Right lobe of liver (tissue), 6 donors: ENCODE measurements around the gene PHF12. TPM values are rescaled to one million over a fixed set of nuclear protein-coding genes. Genes with fewer than 3 reads are reported as not detected.

Source experiments
- ATAC-seq, 4 donors: fragments of 200-7000 bp; cut with Tn5 transposase; one replicate each; pipeline ENCODE4 v1.9.1; 2020; ENCODE audit warnings: mild to moderate bottlenecking in 4 of 4, moderate library complexity in 4 of 4
- DNase-seq, 3 donors: peaks; one replicate each; pipeline ENCODE4 v3.0.0-alpha.2; 2020
- H3K27ac ChIP-seq, 3 donors: fragments of 200-600 bp; one replicate each; pipeline ENCODE4 v1.8.0; 2022
- H3K27me3 ChIP-seq, 2 donors: fragments of 200-600 bp; one replicate each; pipeline ENCODE4 v1.8.0; 2022
- H3K36me3 ChIP-seq, 4 donors: fragments of 200-600 bp; sonication (generic) in 1 of 4; one replicate each; pipeline versions ENCODE4 v1.5.1 to v1.8.0; 2017 to 2022; ENCODE audit warnings: control low read depth in 1 of 4
- H3K4me1 ChIP-seq, 4 donors: fragments of 200-600 bp; sonication (generic) in 1 of 4; one replicate each; pipeline versions ENCODE4 v1.5.1 to v1.8.0; 2017 to 2022; ENCODE audit warnings: control low read depth in 1 of 4
- H3K4me3 ChIP-seq, 3 donors: fragments of 200-600 bp; one replicate each; pipeline ENCODE4 v1.8.0; 2022
- H3K9me3 ChIP-seq, 4 donors: fragments of 200-600 bp; sonication (generic) in 1 of 4; one replicate each; pipeline versions ENCODE4 v1.5.1 to v1.8.0; 2017 to 2022; ENCODE audit warnings: control low read depth in 1 of 4
- CTCF ChIP-seq, 4 donors: fragments of 200-600 bp in 3 of 4; fragments of 450-650 bp in 1 of 4; IDR thresholded peaks; one replicate each; pipeline versions ENCODE4 v1.5.1 to v1.8.0; 2016 to 2022; ENCODE audit warnings: antibody characterized with exemption in 4 of 4, mild to moderate bottlenecking in 2 of 4
- POLR2A ChIP-seq: fragments of 450-650 bp; IDR thresholded peaks from one replicate; pipeline ENCODE4 v1.6.1; 2017; ENCODE audit warnings: antibody characterized with exemption, mild to moderate bottlenecking
- WGBS: methylation state at CpG from one replicate; pipeline ENCODE4 v1.1.6; 2018; ENCODE audit warnings: low coverage, low lambda C conversion rate; ENCODE audit not compliant: insufficient coverage; ENCODE audit errors: missing lambda C conversion rate; 5-methylcytosine and 5-hydroxymethylcytosine counted together
- intact Hi-C, 2 donors: fragments of 100-400 bp; cut with DNase I; formaldehyde crosslinking; loops; one replicate each; pipeline versions ENCODE4 v1.11.2 to v1.14.1; 2022
- total RNA-seq, 6 experiments: library from RNA; depleted of rRNA in 2 of 6; stranded (reverse); fragments of >200 nt in 2 of 6; fragmentation: NEBNext Ultra II Directional in 3 of 6; extraction: Animal tissue kit (Norgen Biotek cat#: 25700) in 3 of 6; gene quantifications; one replicate each; pipeline versions ENCODE4 v1.1.0 to v1.2.4, GENCODE V29; 2016 to 2023
- donor health status: DM: no; HTN: yes; CAD: no.
- donor health status: DM: no; HTN: no; CAD: no.
- donor health status: DM: no; HTN: no; CAD: no.
- donor health status: DM: no; HTN: yes; CAD: no.
- donor health status: DM: no; HTN: yes; CAD: no.

Gene PHF12
- total RNA-seq, 6 experiments from 2014 or later: 13.0 to 33.1 (median 17.4) TPM

DNA sequence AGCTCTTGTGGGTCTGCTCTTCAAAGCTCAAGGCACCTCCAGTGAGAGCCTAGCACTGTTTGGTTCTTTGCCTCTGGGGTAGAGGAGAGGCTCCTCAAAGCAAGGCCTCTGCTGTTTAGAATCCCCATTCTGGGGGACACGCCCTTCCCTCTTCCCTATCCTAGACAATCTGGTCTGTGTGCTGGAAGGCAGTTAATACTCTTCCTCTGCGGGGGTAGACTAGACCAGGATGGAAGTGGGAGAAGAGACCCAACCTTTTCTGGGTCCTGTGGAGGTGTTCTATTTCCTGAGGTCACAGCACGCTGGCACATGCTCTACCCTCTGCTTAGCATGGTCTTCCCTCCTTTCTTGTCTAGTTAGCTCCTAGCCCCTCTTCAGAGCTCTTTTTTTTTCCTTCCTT, 88.8 kb downstream of the PHF12 start:
- no peak overlapping the region for H3K4me3 ChIP-seq
- H3K27me3 ChIP-seq: no peaks in the 10 kb centered on the region
- H3K4me1 ChIP-seq: no peaks in the 10 kb centered on the region
- no peak for TF ChIP-seq POLR2A
- no peak for TF ChIP-seq CTCF (IDR thresholded peaks at IDR 0.05)
- no peak overlapping the region for H3K27ac ChIP-seq
- DNase-seq: no peak
- ATAC-seq: no peak
- intact Hi-C loops: no loop called here
- H3K36me3 ChIP-seq: peaks cover 0 to 34% (median 10%) of the 10 kb centered on the region in 4 donors
- no peaks in the 10 kb centered on the region for H3K9me3 ChIP-seq
- 75% methylated on average over 2 of the region's 3 CpGs for WGBS

DNA sequence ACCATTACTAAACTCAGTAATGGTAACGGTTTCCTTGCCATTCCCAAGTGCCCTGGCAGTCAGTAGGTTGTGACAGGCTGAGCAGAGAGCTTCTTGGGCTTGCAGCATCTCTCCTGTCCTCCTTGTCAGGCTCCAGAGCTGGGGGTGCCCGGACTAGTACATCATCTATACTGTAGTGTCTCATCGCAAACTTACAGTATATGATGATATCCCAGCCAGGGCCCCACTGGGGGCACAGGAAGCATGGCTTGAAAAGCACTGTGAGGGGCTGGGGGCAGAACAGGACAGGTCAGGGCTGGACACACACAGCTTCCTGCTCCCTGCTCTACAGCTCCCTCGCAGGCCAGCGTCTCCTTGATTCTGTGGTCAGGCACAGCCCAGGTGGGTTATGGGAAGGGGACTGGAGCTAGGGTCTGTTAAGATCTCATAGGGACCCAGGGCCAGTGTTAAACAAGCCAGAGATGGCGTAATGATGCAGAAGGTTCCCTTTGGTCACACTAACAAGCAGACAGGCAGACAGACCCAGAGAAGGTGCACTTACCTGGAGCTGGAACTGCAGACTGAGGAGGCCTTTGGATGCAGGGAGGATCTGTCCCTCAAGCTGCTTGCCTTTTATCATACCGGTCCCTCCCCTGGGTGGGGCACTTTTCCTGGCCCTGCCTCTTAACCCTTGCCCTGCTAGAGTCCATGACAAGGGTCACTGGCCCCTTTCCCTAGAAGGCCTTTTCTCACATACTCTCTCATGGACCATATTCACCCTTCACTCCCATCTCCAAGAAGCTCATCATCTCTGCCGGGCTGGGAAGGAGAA, 89.7 kb downstream of the PHF12 start:
- ATAC-seq (peak in 3 of 4 donors; percentile 10 to 34 (median 30)), DNase-seq (no peak)
- Histone ChIP-seq H3K36me3 (peaks cover 0 to 37% (median 10%) of the 10 kb centered on the region in 4 donors), H3K27me3 (no peaks in the 10 kb centered on the region), H3K9me3 (no peaks in the 10 kb centered on the region), H3K27ac (no peak overlapping the region), H3K4me1 (no peaks in the 10 kb centered on the region), H3K4me3 (no peak overlapping the region)
- TF ChIP-seq CTCF (IDR thresholded peaks at IDR 0.05): no peak
- no peak for TF ChIP-seq POLR2A
- 70% methylated on average over 1 of the region's 8 CpGs for WGBS
- intact Hi-C loops: no loop called here

DNA sequence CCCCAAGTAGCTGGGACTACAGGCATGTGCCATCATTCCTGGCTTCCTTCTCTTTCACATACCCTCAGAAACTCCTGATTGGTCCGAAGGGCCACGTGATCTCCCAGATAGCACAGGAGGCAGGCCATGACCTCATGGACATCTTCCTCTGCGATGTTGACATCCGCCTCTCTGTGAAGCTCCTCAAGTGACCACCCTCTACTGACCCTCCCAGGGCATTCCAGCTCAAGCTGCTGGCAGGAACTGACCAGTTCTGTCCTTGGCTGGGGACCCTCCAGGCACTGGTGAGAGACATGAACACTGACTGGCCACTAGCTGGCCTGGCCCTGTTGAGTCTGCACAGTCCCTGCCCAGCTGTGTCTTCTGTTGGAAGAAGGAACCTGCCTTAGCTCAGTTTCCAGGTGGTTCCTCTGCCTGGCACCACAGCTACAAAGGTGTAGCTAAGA, 90.9 kb downstream of the PHF12 start:
- Histone ChIP-seq H3K4me1 (peaks cover 0 to 7% (median 2%) of the 10 kb centered on the region in 4 donors), H3K36me3 (peaks cover 0 to 37% (median 10%) of the 10 kb centered on the region in 4 donors), H3K27me3 (no peaks in the 10 kb centered on the region), H3K27ac (no peak overlapping the region), H3K4me3 (no peak overlapping the region), H3K9me3 (no peaks in the 10 kb centered on the region)
- DNase-seq: no peak
- WGBS: 90% methylated on average over 2 of the region's 4 CpGs
- no peak for ATAC-seq
- TF ChIP-seq CTCF (IDR thresholded peaks at IDR 0.05) (no peak), POLR2A (no peak)
- intact Hi-C loops: no loop called here

DNA sequence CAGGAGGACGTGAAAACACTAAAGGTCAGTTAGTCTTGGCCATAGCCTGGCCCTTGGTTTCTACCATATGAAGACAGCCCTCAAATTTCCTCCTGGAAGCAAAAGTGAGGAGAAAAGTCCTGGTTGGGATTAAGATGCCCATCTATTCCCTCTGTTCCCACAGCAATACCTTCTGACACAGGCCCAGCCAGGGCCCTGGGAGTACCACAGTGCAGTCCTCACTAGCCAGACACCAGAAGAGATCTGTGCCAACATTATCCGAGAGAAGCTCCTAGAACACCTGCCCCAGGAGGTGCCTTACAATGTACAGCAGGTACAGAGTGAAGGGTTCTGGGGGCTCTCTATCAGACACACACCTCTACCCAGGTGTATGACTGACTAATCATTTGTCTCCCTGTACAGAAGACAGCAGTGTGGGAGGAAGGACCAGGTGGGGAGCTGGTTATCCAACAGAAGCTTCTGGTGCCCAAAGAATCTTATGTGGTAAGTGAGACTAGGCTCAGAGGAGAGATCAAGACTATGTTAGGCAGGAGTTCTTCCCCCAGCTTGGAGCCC, 92.4 kb downstream of the PHF12 start:
- ATAC-seq: no peak
- no peak for TF ChIP-seq POLR2A
- no peak for TF ChIP-seq CTCF (IDR thresholded peaks at IDR 0.05)
- peaks cover 0 to 37% (median 10%) of the 10 kb centered on the region in 4 donors for H3K36me3 ChIP-seq
- intact Hi-C loops: loop anchor here in 1 of 2 donors (10.0 kb wide), 2 partner anchors 56 to 94 kb away; no protein-coding TSS in a partner anchor
- H3K9me3 ChIP-seq: no peaks in the 10 kb centered on the region
- H3K4me1 ChIP-seq: peaks cover 0 to 12% (median 3%) of the 10 kb centered on the region in 4 donors
- H3K4me3 ChIP-seq: no peak overlapping the region
- WGBS: 33% methylated on average over 1 of the region's 2 CpGs
- no peak for DNase-seq
- H3K27me3 ChIP-seq: no peaks in the 10 kb centered on the region
- no peak overlapping the region for H3K27ac ChIP-seq
